Measurements from ENCODE around the gene VAV1.
"Not testable (repeated sequence)": the region's sequence is repeated elsewhere in the genome, so short reads cannot be mapped to it uniquely, and the experiment has no call there.

Gene VAV1

GRCh38 chr19:6812612-6813011 is 40.1 kb downstream of the VAV1 start:
- no peak for DNase-seq (ENCODE audit: low read depth in 2 of 2, low spot score in 1 of 2)

- no peak for DNase-seq (ENCODE audit: low read depth in 2 of 2, low spot score in 1 of 2)
Measured at GRCh38 chr19:6813659-6814058, 41.2 kb downstream of the VAV1 start.

- DNase-seq (ENCODE audit: low read depth in 2 of 2, low spot score in 1 of 2) = no peak
Measured at GRCh38 chr19:6817179-6817578, 44.7 kb downstream of the VAV1 start.

GRCh38 chr19:6818246-6818645 is 45.7 kb downstream of the VAV1 start:
- no peak for DNase-seq (ENCODE audit: low read depth in 2 of 2, low spot score in 1 of 2)

- no peak for DNase-seq (ENCODE audit: low read depth in 2 of 2, low spot score in 1 of 2)
Measured at GRCh38 chr19:6819323-6819722, 46.8 kb downstream of the VAV1 start.

GRCh38 chr19:6820237-6820636 is 47.7 kb downstream of the VAV1 start:
- DNase-seq (ENCODE audit: low read depth in 2 of 2, low spot score in 1 of 2) = no peak

GRCh38 chr19:6821639-6822310 is 49.3 kb downstream of the VAV1 start:
- DNase-seq (ENCODE audit: low read depth in 2 of 2, low spot score in 1 of 2) = no peak

GRCh38 chr19:6822311-6822670 is 49.8 kb downstream of the VAV1 start:
- DNase-seq (ENCODE audit: low read depth in 2 of 2, low spot score in 1 of 2) = no peak

- no peak for DNase-seq (ENCODE audit: low read depth in 2 of 2, low spot score in 1 of 2)
Measured at GRCh38 chr19:6825076-6825774, 52.7 kb downstream of the VAV1 start.

- DNase-seq (ENCODE audit: low read depth in 2 of 2, low spot score in 1 of 2) = no peak
Measured at GRCh38 chr19:6826281-6826920, 53.9 kb downstream of the VAV1 start.

- DNase-seq (ENCODE audit: low read depth in 2 of 2, low spot score in 1 of 2) = no peak
Measured at GRCh38 chr19:6828306-6828697, 55.8 kb downstream of the VAV1 start.

- DNase-seq (ENCODE audit: low read depth in 2 of 2, low spot score in 1 of 2) = no peak
Measured at GRCh38 chr19:6828698-6829633, 56.5 kb downstream of the VAV1 start.

GRCh38 chr19:6829829-6830228 is 57.3 kb downstream of the VAV1 start:
- not testable (repeated sequence) for DNase-seq (ENCODE audit: low read depth in 2 of 2, low spot score in 1 of 2)

- not testable (repeated sequence) for DNase-seq (ENCODE audit: low read depth in 2 of 2, low spot score in 1 of 2)
Measured at GRCh38 chr19:6831084-6831483, 58.6 kb downstream of the VAV1 start.

- DNase-seq (ENCODE audit: low read depth in 2 of 2, low spot score in 1 of 2) = no peak
Measured at GRCh38 chr19:6832412-6832811, 59.9 kb downstream of the VAV1 start.

GRCh38 chr19:6833166-6833790 is 60.8 kb downstream of the VAV1 start:
- DNase-seq (ENCODE audit: low read depth in 2 of 2, low spot score in 1 of 2) = no peak

GRCh38 chr19:6834433-6834832 is 61.9 kb downstream of the VAV1 start:
- no peak for DNase-seq (ENCODE audit: low read depth in 2 of 2, low spot score in 1 of 2)

GRCh38 chr19:6835501-6835900 is 63.0 kb downstream of the VAV1 start:
- DNase-seq (ENCODE audit: low read depth in 2 of 2, low spot score in 1 of 2) = no peak

- DNase-seq (ENCODE audit: low read depth in 2 of 2, low spot score in 1 of 2) = no peak
Measured at GRCh38 chr19:6837525-6837924, 65.0 kb downstream of the VAV1 start.

- no peak for DNase-seq (ENCODE audit: low read depth in 2 of 2, low spot score in 1 of 2)
Measured at GRCh38 chr19:6838062-6838655, 65.7 kb downstream of the VAV1 start.

Data from stimulated activated CD8-positive, alpha-beta memory T cell treated with anti-CD3 and anti-CD28 coated beads, Interleukin-4, amount 100 ng/mL, for 1 hour (primary cell).